CD8-positive, alpha-beta memory T cell (primary cell): ENCODE data around the gene GLIPR2. TPM values are rescaled to one million over a fixed set of nuclear protein-coding genes. Genes with fewer than 3 reads are reported as not detected.

Experiments used
- CTCF ChIA-PET: fragments of 350-600 bp; sonication (Branson Sonifier 250); formaldehyde crosslinking; loops from one replicate; lab custom pipeline; 2021; ENCODE audit warnings: antibody characterized with exemption; lab: Charles Lee
- POLR2A ChIA-PET: fragments of 350-600 bp; sonication (Branson Sonifier 250); formaldehyde crosslinking; loops from one replicate; lab custom pipeline; 2021; ENCODE audit warnings: antibody characterized with exemption; lab: Charles Lee
- DNase-seq, 5 donors: peaks; one replicate each; pipeline versions ENCODE4 v3.0.0 to v3.0.0-alpha.2; 2020 to 2022; ENCODE audit warnings: mixed read lengths in 1 of 5
- H3K27ac ChIP-seq: one replicate; pipeline ENCODE4 v1.7.0; 2013; ENCODE audit warnings: low read depth, mild to moderate bottlenecking, low read length, moderate library complexity
- H3K27me3 ChIP-seq: 2 replicates; pipeline ENCODE4 v1.7.0; 2013; ENCODE audit warnings: low read length, mild to moderate bottlenecking; ENCODE audit not compliant: insufficient read depth, poor library complexity, severe bottlenecking
- H3K36me3 ChIP-seq: 2 replicates; pipeline ENCODE4 v1.7.0; 2013; ENCODE audit warnings: mild to moderate bottlenecking, low read length, moderate library complexity; ENCODE audit not compliant: insufficient read depth
- H3K4me1 ChIP-seq: 2 replicates; pipeline ENCODE4 v1.7.0; 2013; ENCODE audit warnings: mild to moderate bottlenecking, low read length, moderate library complexity; ENCODE audit not compliant: insufficient read depth
- H3K4me3 ChIP-seq: 2 replicates; pipeline ENCODE4 v1.7.0; 2013; ENCODE audit warnings: mild to moderate bottlenecking, low read length
- H3K9me3 ChIP-seq: 2 replicates; pipeline ENCODE4 v1.7.0; 2013; ENCODE audit warnings: mild to moderate bottlenecking, low read length
- H3K27ac Mint-ChIP-seq, 8 donors: one replicate each; pipeline ENCODE4 v1.8.0; 2020 to 2021; ENCODE audit warnings: mixed read lengths in 8 of 8, mild to moderate bottlenecking in 6 of 8, inconsistent platforms in 3 of 8, moderate library complexity in 3 of 8
- H3K27me3 Mint-ChIP-seq, 2 donors: one replicate each; pipeline ENCODE4 v1.8.0; 2020 to 2021; ENCODE audit warnings: mixed read lengths in 2 of 2, mild to moderate bottlenecking in 1 of 2, moderate library complexity in 1 of 2
- H3K36me3 Mint-ChIP-seq, 3 donors: one replicate each; pipeline ENCODE4 v1.8.0; 2020 to 2021; ENCODE audit warnings: mixed read lengths in 3 of 3, inconsistent platforms in 1 of 3, mild to moderate bottlenecking in 1 of 3
- H3K4me1 Mint-ChIP-seq, 3 donors: one replicate each; pipeline ENCODE4 v1.8.0; 2020 to 2021; ENCODE audit warnings: mixed read lengths in 3 of 3, inconsistent platforms in 1 of 3, mild to moderate bottlenecking in 1 of 3
- H3K4me3 Mint-ChIP-seq, 7 donors: one replicate each; pipeline ENCODE4 v1.8.0; 2020 to 2021; ENCODE audit warnings: mixed read lengths in 7 of 7, mild to moderate bottlenecking in 6 of 7, moderate library complexity in 4 of 7, inconsistent platforms in 2 of 7
- H3K9me3 Mint-ChIP-seq, 5 donors: one replicate each; pipeline ENCODE4 v1.8.0; 2020 to 2022; ENCODE audit warnings: mixed read lengths in 5 of 5, mild to moderate bottlenecking in 3 of 5, moderate library complexity in 2 of 5, inconsistent platforms in 1 of 5
- polyA plus RNA-seq: library from polyadenylated mRNA; unstranded; fragments of 300-500 nt; fragmentation: Illumina TruSeq; gene quantifications from one replicate; pipeline ENCODE4 v1.2.3, GENCODE V29; 2021
- total RNA-seq, 2 experiments: library from RNA; stranded (reverse); gene quantifications; one replicate each; pipeline ENCODE4 v1.2.3, GENCODE V29; 2021

Gene GLIPR2
- total and polyA plus RNA-seq, 3 experiments from 2014 or later = 17.1 to 139 (median 17.5) TPM

GRCh38 chr9:36164989-36165388, 28.5 kb downstream of the GLIPR2 start:
- no peak overlapping the region for H3K4me3 ChIP-seq
- Mint-ChIP-seq H3K36me3 (peaks cover 0 to 27% (median 8%) of the 10 kb centered on the region in 3 donors), H3K9me3 (no peaks in the 10 kb centered on the region), H3K4me1 (peaks cover 6 to 21% (median 19%) of the 10 kb centered on the region in 3 donors), H3K27ac (peak overlapping the region in 4 of 8 donors; percentile 12 to 82 (median 58)), H3K27me3 (peaks cover 0 to 5% of the 10 kb centered on the region in 2 donors), H3K4me3 (peak overlapping the region in 5 of 7 donors; percentile 41 to 69 (median 49))
- no peaks in the 10 kb centered on the region for H3K27me3 ChIP-seq
- ChIA-PET POLR2A (no interaction called here), CTCF (interaction anchor here (1.6 to 14.4 kb wide), 7 partner anchors 10 to 157 kb away, joined by 6 to 278 read pairs (median 28); partner anchors contain the start of gene GLIPR2)
- H3K4me1 ChIP-seq = no peaks in the 10 kb centered on the region
- DNase-seq = no peak
- H3K36me3 ChIP-seq = no peaks in the 10 kb centered on the region
- no peak overlapping the region for H3K27ac ChIP-seq
- H3K9me3 ChIP-seq = no peaks in the 10 kb centered on the region

GRCh38 chr9:36165826-36166167, 29.3 kb downstream of the GLIPR2 start:
- CTCF ChIA-PET = interaction anchor here (1.4 to 14.4 kb wide), 16 partner anchors 11 to 122 kb away, joined by 3 to 278 read pairs (median 12); partner anchors contain the start of genes CLTA and GLIPR2
- Mint-ChIP-seq H3K4me1 (peaks cover 6 to 21% (median 16%) of the 10 kb centered on the region in 3 donors), H3K27ac (peak overlapping the region in 3 of 8 donors; percentile 35 to 79 (median 56)), H3K27me3 (peaks cover 0 to 5% of the 10 kb centered on the region in 2 donors), H3K36me3 (peaks cover 0 to 23% (median 4%) of the 10 kb centered on the region in 3 donors), H3K9me3 (no peaks in the 10 kb centered on the region), H3K4me3 (peak overlapping the region in 5 of 7 donors; percentile 15 to 60 (median 41))
- POLR2A ChIA-PET = interaction anchor here (0.7 to 1.6 kb wide), 3 partner anchors 27 to 64 kb away, joined by 5 to 7 read pairs (median 5); no protein-coding TSS in a partner anchor
- Histone ChIP-seq H3K9me3 (no peaks in the 10 kb centered on the region), H3K4me3 (no peak overlapping the region), H3K27me3 (no peaks in the 10 kb centered on the region), H3K36me3 (no peaks in the 10 kb centered on the region), H3K27ac (no peak overlapping the region), H3K4me1 (no peaks in the 10 kb centered on the region)
- DNase-seq = no peak

- H3K4me1 ChIP-seq = no peaks in the 10 kb centered on the region
- no peak overlapping the region for H3K27ac ChIP-seq
- H3K27me3 ChIP-seq = no peaks in the 10 kb centered on the region
- peaks cover 6 to 21% (median 12%) of the 10 kb centered on the region in 3 donors for H3K4me1 Mint-ChIP-seq
- H3K4me3 ChIP-seq = peak overlapping the region; percentile 64
- no peaks in the 10 kb centered on the region for H3K9me3 Mint-ChIP-seq
- H3K36me3 Mint-ChIP-seq = peaks cover 0 to 17% (median 3%) of the 10 kb centered on the region in 3 donors
- CTCF ChIA-PET = interaction anchor here (0.7 to 14.4 kb wide), 32 partner anchors 8 to 203 kb away, joined by 3 to 278 read pairs (median 5); partner anchors contain the start of genes CLTA and GLIPR2
- H3K9me3 ChIP-seq = no peaks in the 10 kb centered on the region
- POLR2A ChIA-PET = interaction anchor here (0.6 to 1.6 kb wide), 6 partner anchors 15 to 89 kb away, joined by 3 to 7 read pairs (median 5); partner anchors contain the start of gene CLTA
- peaks cover 0 to 3% of the 10 kb centered on the region in 2 donors for H3K27me3 Mint-ChIP-seq
- no peaks in the 10 kb centered on the region for H3K36me3 ChIP-seq
- H3K27ac Mint-ChIP-seq = peak overlapping the region in 7 of 8 donors; percentile 30 to 92 (median 69)
- DNase-seq = peak; percentile 77 to 82 (median 79)
- peak overlapping the region; percentile 60 to 90 (median 81) for H3K4me3 Mint-ChIP-seq
Measured at GRCh38 chr9:36166168-36166927, 29.8 kb downstream of the GLIPR2 start.

GRCh38 chr9:36169166-36169565, 32.6 kb downstream of the GLIPR2 start, which contains the start of gene CCIN:
CCIN (plus strand) TSS chr9:36169388; CDS start chr9:36169503, 115 bp downstream.
- H3K27ac ChIP-seq = no peak within 1 kb of the TSS
- H3K9me3 ChIP-seq = no peaks in the 10 kb centered on the region
- no peaks in the 10 kb centered on the region for H3K9me3 Mint-ChIP-seq
- no peaks in the 10 kb centered on the region for H3K36me3 Mint-ChIP-seq
- no peaks in the 10 kb centered on the region for H3K27me3 ChIP-seq
- no peaks in the 10 kb centered on the region for H3K36me3 ChIP-seq
- no peak within 1 kb of the TSS for H3K4me3 Mint-ChIP-seq
- ChIA-PET POLR2A (interaction anchor here (0.5 kb wide), 1 partner anchor 127 kb away, joined by 5 read pairs; no protein-coding TSS in a partner anchor), CTCF (interaction anchor here (1.3 to 14.4 kb wide), 4 partner anchors 21 to 67 kb away, joined by 3 to 278 read pairs (median 36); partner anchors contain the start of genes CLTA and GLIPR2)
- peaks cover 6 to 21% (median 10%) of the 10 kb centered on the region in 3 donors for H3K4me1 Mint-ChIP-seq
- H3K4me3 ChIP-seq = no peak within 1 kb of the TSS
- H3K4me1 ChIP-seq = no peaks in the 10 kb centered on the region
- peaks cover 3% of the 10 kb centered on the region in 2 donors for H3K27me3 Mint-ChIP-seq
- no peak for DNase-seq
- H3K27ac Mint-ChIP-seq = no peak within 1 kb of the TSS

- POLR2A ChIA-PET = no interaction called here
- Mint-ChIP-seq H3K9me3 (no peaks in the 10 kb centered on the region), H3K27ac (no peak overlapping the region), H3K27me3 (peaks cover 3% of the 10 kb centered on the region in 2 donors), H3K4me3 (no peak overlapping the region), H3K36me3 (no peaks in the 10 kb centered on the region), H3K4me1 (peaks cover 6 to 18% (median 8%) of the 10 kb centered on the region in 3 donors)
- no peaks in the 10 kb centered on the region for H3K36me3 ChIP-seq
- H3K27me3 ChIP-seq = no peaks in the 10 kb centered on the region
- DNase-seq = no peak
- CTCF ChIA-PET = interaction anchor here (2.2 to 14.4 kb wide), 2 partner anchors 21 to 68 kb away, joined by 7 to 278 read pairs; partner anchors contain the start of gene CLTA
- no peak overlapping the region for H3K4me3 ChIP-seq
- H3K27ac ChIP-seq = no peak overlapping the region
- no peaks in the 10 kb centered on the region for H3K9me3 ChIP-seq
- H3K4me1 ChIP-seq = no peaks in the 10 kb centered on the region
Measured at GRCh38 chr9:36169708-36170107, 33.2 kb downstream of the GLIPR2 start.

- Histone ChIP-seq H3K4me1 (no peaks in the 10 kb centered on the region), H3K9me3 (no peaks in the 10 kb centered on the region), H3K36me3 (no peaks in the 10 kb centered on the region), H3K27me3 (no peaks in the 10 kb centered on the region), H3K27ac (no peak overlapping the region), H3K4me3 (no peak overlapping the region)
- H3K36me3 Mint-ChIP-seq = no peaks in the 10 kb centered on the region
- H3K27me3 Mint-ChIP-seq = peaks cover 3 to 6% of the 10 kb centered on the region in 2 donors
- peaks cover 0 to 11% (median 6%) of the 10 kb centered on the region in 3 donors for H3K4me1 Mint-ChIP-seq
- H3K9me3 Mint-ChIP-seq = no peaks in the 10 kb centered on the region
- ChIA-PET CTCF (interaction anchor here (2.2 to 14.4 kb wide), 2 partner anchors 20 to 69 kb away, joined by 7 to 278 read pairs; partner anchors contain the start of gene CLTA), POLR2A (no interaction called here)
- no peak overlapping the region for H3K27ac Mint-ChIP-seq
- no peak for DNase-seq
- no peak overlapping the region for H3K4me3 Mint-ChIP-seq
Measured at GRCh38 chr9:36170531-36170930, 34.0 kb downstream of the GLIPR2 start.

- H3K4me3 Mint-ChIP-seq = no peak overlapping the region
- Histone ChIP-seq H3K4me3 (no peak overlapping the region), H3K9me3 (no peaks in the 10 kb centered on the region), H3K36me3 (no peaks in the 10 kb centered on the region), H3K4me1 (no peaks in the 10 kb centered on the region), H3K27ac (no peak overlapping the region), H3K27me3 (no peaks in the 10 kb centered on the region)
- CTCF ChIA-PET = interaction anchor here (0.9 to 14.4 kb wide), 3 partner anchors 7 to 72 kb away, joined by 4 to 278 read pairs (median 10); partner anchors contain the start of gene CLTA
- POLR2A ChIA-PET = no interaction called here
- DNase-seq = no peak
- peaks cover 0 to 3% (median 0%) of the 10 kb centered on the region in 3 donors for H3K4me1 Mint-ChIP-seq
- peak overlapping the region in 1 of 8 donors; percentile 57 for H3K27ac Mint-ChIP-seq
- H3K27me3 Mint-ChIP-seq = peaks cover 6% of the 10 kb centered on the region in 2 donors
- H3K9me3 Mint-ChIP-seq = no peaks in the 10 kb centered on the region
- no peaks in the 10 kb centered on the region for H3K36me3 Mint-ChIP-seq
Measured at GRCh38 chr9:36173861-36174260, 37.3 kb downstream of the GLIPR2 start.
